ENCODE results near the gene ZNF574. TPM values are rescaled to one million over a fixed set of nuclear protein-coding genes. Genes with fewer than 3 reads are reported as not detected.

The ZNF574 gene
- total and polyA plus RNA-seq, 2 experiments from 2014 or later = 19.4 to 61.2 TPM

DNA sequence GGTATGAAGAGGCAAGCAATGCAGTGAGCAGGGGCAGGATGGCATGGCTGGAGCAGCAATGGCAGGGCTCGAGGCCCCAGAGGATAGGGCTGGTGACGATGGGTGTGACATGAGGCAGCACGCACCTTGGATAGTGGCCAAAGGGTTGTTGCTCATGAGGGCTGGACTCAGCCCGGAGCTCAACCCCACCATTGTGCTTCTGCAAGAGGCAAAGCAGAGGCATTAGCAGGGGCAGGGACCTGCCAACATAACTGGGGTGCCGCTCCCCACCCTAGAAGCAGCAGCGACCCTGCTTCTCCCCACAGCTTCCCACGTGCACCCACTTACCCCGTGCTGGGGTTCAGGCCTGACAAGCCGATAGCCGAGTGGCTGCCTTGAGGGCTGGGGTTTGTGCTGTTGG, 15.8 kb downstream of the ZNF574 start:
- no peaks in the 10 kb centered on the region for H3K9me3 Mint-ChIP-seq
- H3K27me3 ChIP-seq (ENCODE audit: insufficient read depth) = no peaks in the 10 kb centered on the region
- no peak overlapping the region for H3K27ac ChIP-seq (ENCODE audit: low read depth)
- no peaks in the 10 kb centered on the region for H3K9me2 ChIP-seq (ENCODE audit: insufficient read depth)
- H3K27me3 Mint-ChIP-seq (ENCODE audit: insufficient read depth, low read depth, poor library complexity) = peaks cover 20% of the 10 kb centered on the region
- no peak overlapping the region for H3K4me2 ChIP-seq
- no peak overlapping the region for H3K4me3 Mint-ChIP-seq
- H3K4me1 Mint-ChIP-seq = peaks cover 47% of the 10 kb centered on the region
- TF ChIP-seq, protein P1, sequence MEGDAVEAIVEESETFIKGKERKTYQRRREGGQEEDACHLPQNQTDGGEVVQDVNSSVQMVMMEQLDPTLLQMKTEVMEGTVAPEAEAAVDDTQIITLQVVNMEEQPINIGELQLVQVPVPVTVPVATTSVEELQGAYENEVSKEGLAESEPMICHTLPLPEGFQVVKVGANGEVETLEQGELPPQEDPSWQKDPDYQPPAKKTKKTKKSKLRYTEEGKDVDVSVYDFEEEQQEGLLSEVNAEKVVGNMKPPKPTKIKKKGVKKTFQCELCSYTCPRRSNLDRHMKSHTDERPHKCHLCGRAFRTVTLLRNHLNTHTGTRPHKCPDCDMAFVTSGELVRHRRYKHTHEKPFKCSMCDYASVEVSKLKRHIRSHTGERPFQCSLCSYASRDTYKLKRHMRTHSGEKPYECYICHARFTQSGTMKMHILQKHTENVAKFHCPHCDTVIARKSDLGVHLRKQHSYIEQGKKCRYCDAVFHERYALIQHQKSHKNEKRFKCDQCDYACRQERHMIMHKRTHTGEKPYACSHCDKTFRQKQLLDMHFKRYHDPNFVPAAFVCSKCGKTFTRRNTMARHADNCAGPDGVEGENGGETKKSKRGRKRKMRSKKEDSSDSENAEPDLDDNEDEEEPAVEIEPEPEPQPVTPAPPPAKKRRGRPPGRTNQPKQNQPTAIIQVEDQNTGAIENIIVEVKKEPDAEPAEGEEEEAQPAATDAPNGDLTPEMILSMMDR (conservative IDR thresholded peaks at IDR 0.05; ENCODE audit: low read depth in 2 of 2) = no peak
- TF ChIP-seq, protein P2, sequence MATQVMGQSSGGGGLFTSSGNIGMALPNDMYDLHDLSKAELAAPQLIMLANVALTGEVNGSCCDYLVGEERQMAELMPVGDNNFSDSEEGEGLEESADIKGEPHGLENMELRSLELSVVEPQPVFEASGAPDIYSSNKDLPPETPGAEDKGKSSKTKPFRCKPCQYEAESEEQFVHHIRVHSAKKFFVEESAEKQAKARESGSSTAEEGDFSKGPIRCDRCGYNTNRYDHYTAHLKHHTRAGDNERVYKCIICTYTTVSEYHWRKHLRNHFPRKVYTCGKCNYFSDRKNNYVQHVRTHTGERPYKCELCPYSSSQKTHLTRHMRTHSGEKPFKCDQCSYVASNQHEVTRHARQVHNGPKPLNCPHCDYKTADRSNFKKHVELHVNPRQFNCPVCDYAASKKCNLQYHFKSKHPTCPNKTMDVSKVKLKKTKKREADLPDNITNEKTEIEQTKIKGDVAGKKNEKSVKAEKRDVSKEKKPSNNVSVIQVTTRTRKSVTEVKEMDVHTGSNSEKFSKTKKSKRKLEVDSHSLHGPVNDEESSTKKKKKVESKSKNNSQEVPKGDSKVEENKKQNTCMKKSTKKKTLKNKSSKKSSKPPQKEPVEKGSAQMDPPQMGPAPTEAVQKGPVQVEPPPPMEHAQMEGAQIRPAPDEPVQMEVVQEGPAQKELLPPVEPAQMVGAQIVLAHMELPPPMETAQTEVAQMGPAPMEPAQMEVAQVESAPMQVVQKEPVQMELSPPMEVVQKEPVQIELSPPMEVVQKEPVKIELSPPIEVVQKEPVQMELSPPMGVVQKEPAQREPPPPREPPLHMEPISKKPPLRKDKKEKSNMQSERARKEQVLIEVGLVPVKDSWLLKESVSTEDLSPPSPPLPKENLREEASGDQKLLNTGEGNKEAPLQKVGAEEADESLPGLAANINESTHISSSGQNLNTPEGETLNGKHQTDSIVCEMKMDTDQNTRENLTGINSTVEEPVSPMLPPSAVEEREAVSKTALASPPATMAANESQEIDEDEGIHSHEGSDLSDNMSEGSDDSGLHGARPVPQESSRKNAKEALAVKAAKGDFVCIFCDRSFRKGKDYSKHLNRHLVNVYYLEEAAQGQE (IDR thresholded peaks at IDR 0.05; ENCODE audit: unreplicated experiment) = no peak
- H4K20me1 ChIP-seq (replicated peaks; ENCODE audit: insufficient read depth) = no peaks in the 10 kb centered on the region
- H3K79me2 ChIP-seq (replicated peaks; ENCODE audit: insufficient read depth) = no peaks in the 10 kb centered on the region
- H3F3A ChIP-seq (replicated peaks; ENCODE audit: low read depth) = 0 out of 2 replicates have a peak, but pooled peaks cover 11% of the 10 kb centered on the region
- H3K4me3 ChIP-seq = no peak overlapping the region
- DNase-seq (ENCODE audit: low spot score) (no peak), ATAC-seq (no peak)
- no peak overlapping the region for H3K27ac Mint-ChIP-seq
- H3K36me3 ChIP-seq (ENCODE audit: insufficient read depth) = no peaks in the 10 kb centered on the region
- no peaks in the 10 kb centered on the region for H3K36me3 Mint-ChIP-seq (ENCODE audit: low read depth)
- peaks cover 15% of the 10 kb centered on the region for H3K4me1 ChIP-seq (ENCODE audit: insufficient read depth)
- no peak overlapping the region for H2AFZ ChIP-seq

DNA sequence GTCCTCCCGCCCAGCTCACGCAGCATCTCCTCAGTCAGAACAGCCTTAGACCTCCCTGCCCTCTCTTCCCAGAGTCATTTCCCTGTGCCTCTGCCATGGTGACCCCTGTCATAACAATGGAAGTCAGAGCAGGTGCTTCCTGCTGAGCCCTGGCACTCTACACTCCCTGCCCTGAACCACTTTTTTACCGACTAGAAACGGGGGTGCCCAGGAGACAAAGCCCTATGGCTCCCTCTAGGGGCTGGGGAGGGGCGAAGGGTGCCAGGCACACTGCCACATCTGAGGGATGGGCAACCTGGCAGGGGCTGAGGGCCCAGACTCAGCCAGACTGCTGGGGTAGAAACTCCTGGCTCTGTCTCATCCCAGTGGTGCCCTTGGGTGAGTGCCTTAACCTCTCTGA, 16.4 kb downstream of the ZNF574 start:
- peak; percentile 22 for ATAC-seq

More for the DNA sequence above, 16.4 kb downstream of the ZNF574 start:
- H3K4me1 Mint-ChIP-seq = peaks cover 42% of the 10 kb centered on the region
- Histone ChIP-seq H3K79me2 (replicated peaks; ENCODE audit: insufficient read depth) (no peaks in the 10 kb centered on the region), H3K27me3 (ENCODE audit: insufficient read depth) (no peaks in the 10 kb centered on the region), H4K20me1 (replicated peaks; ENCODE audit: insufficient read depth) (no peaks in the 10 kb centered on the region), H3K9me2 (ENCODE audit: insufficient read depth) (no peaks in the 10 kb centered on the region), H3K36me3 (ENCODE audit: insufficient read depth) (no peaks in the 10 kb centered on the region), H3F3A (replicated peaks; ENCODE audit: low read depth) (0 out of 2 replicates have a peak, but pooled peaks cover 11% of the 10 kb centered on the region), H3K4me2 (no peak overlapping the region), H2AFZ (no peak overlapping the region), H3K4me1 (ENCODE audit: insufficient read depth) (peaks cover 10% of the 10 kb centered on the region; the same call in 1 of the 2 replicates), H3K4me3 (no peak overlapping the region), H3K27ac (ENCODE audit: low read depth) (no peak overlapping the region)
- peak; percentile 82 for DNase-seq (ENCODE audit: low spot score)
- no peaks in the 10 kb centered on the region for H3K36me3 Mint-ChIP-seq (ENCODE audit: low read depth)
- no peaks in the 10 kb centered on the region for H3K9me3 Mint-ChIP-seq
- TF ChIP-seq JUNB (IDR thresholded peaks at IDR 0.05; ENCODE audit: unreplicated experiment) = no peak
- no peak for TF ChIP-seq ZNF331 (CRISPR knock-in tag; IDR thresholded peaks at IDR 0.05; ENCODE audit: low read depth)
- TF ChIP-seq EZH2 (IDR thresholded peaks at IDR 0.05; ENCODE audit: low read depth, unreplicated experiment) = no peak
- no peak for TF ChIP-seq ZNF114 (CRISPR knock-in tag; IDR thresholded peaks at IDR 0.05)
- TF ChIP-seq, protein P3, sequence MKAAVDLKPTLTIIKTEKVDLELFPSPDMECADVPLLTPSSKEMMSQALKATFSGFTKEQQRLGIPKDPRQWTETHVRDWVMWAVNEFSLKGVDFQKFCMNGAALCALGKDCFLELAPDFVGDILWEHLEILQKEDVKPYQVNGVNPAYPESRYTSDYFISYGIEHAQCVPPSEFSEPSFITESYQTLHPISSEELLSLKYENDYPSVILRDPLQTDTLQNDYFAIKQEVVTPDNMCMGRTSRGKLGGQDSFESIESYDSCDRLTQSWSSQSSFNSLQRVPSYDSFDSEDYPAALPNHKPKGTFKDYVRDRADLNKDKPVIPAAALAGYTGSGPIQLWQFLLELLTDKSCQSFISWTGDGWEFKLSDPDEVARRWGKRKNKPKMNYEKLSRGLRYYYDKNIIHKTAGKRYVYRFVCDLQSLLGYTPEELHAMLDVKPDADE (IDR thresholded peaks at IDR 0.05) = no peak
- TF ChIP-seq CREB1 (CRISPR knock-in tag; IDR thresholded peaks at IDR 0.05; ENCODE audit: low read depth) = no peak
- TF ChIP-seq, protein P2 (IDR thresholded peaks at IDR 0.05; ENCODE audit: unreplicated experiment) = no peak
- TF ChIP-seq, protein P1 (conservative IDR thresholded peaks at IDR 0.05; ENCODE audit: low read depth in 2 of 2) = peak; percentile 77 to 80
- H3K27ac Mint-ChIP-seq = no peak overlapping the region
- no peak overlapping the region for H3K4me3 Mint-ChIP-seq
- peaks cover 20% of the 10 kb centered on the region for H3K27me3 Mint-ChIP-seq (ENCODE audit: insufficient read depth, low read depth, poor library complexity)
